NT2/D1 (cell line): ENCODE results near the gene HDAC10.

Experiments
- SUZ12 ChIP-seq: IDR thresholded peaks from 2 replicates; pipeline ENCODE4 v1.6.1; 2011; ENCODE audit not compliant: insufficient read length, insufficient read depth; ENCODE audit errors: extremely low read depth
- YY1 ChIP-seq: IDR thresholded peaks from 2 replicates; pipeline ENCODE4 v1.6.1; 2011; ENCODE audit not compliant: insufficient read length, insufficient read depth
- ZNF274 ChIP-seq: IDR thresholded peaks from 2 replicates; pipeline ENCODE4 v1.6.1; 2011; ENCODE audit warnings: mild to moderate bottlenecking, low read depth, low read length

DNA sequence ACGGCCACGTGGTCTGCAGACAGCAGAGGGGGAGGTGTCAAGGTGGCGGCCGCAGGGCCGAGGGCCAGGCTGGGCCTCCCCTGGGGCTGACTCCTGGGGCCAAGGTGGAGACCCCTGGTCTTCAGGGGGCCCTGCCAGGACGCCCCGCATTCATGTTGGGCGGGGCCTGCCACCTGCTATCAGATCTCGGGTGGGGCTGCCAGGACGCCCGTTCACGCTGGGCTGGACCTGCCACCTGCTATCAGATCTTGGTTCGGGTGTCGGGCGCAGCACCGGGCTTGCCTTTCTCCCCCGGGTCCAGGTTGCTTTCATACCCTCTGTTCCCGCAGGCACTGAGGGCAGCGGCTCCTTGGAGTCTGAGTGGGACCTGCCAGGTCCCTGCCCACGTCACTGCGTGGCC, 35.2 kb upstream of the HDAC10 start:
- TF ChIP-seq ZNF274 (no peak), YY1 (no peak), SUZ12 (no peak)
